T-cell (primary cell): ENCODE data around the gene DPP10. TPM values are rescaled to one million over a fixed set of nuclear protein-coding genes. Genes with fewer than 3 reads are reported as not detected.

ENCODE experiments used
- ATAC-seq, 4 experiments: fragments of 200-7000 bp in 3 of 4; fragments of 150-1000 bp in 1 of 4; cut with Tn5 transposase; replicated peaks in 1 of 4; 1 replicate in 3 of 4; 2 replicates in 1 of 4; pipeline ENCODE4 v1.10.0; 2021; ENCODE audit warnings: moderate library complexity in 3 of 4, mild to moderate bottlenecking in 2 of 4, moderate number of reproducible peaks in 1 of 4
- CTCF ChIA-PET, 2 donors: fragments of 300-600 bp; sonication (Branson Sonifier 250); formaldehyde crosslinking; loops; one replicate each; lab custom pipeline; 2022; ENCODE audit warnings: antibody characterized with exemption in 2 of 2; lab: Charles Lee
- POLR2A ChIA-PET, 2 donors: fragments of 300-600 bp; sonication (Branson Sonifier 250); formaldehyde crosslinking; loops; one replicate each; lab custom pipeline; 2022; ENCODE audit warnings: antibody characterized with exemption in 2 of 2; lab: Charles Lee
- DNase-seq, 35 experiments: peaks; one replicate each; pipeline versions ENCODE4 v3.0.0 to v3.0.0-alpha.2; 2013 to 2023
- H3K27ac ChIP-seq: one replicate; pipeline ENCODE4 v1.5.1; 2013; ENCODE audit warnings: low read length
- H3K27me3 ChIP-seq, 2 experiments: replicated peaks in 1 of 2; 1 replicate in 1 of 2; 2 replicates in 1 of 2; pipeline versions ENCODE4 v1.6.1 to v1.7.0; 2013; ENCODE audit warnings: low read length in 1 of 2, mixed read lengths in 1 of 2; ENCODE audit not compliant: control insufficient read depth in 2 of 2, insufficient read depth in 2 of 2; ENCODE audit errors: extremely low read depth in 1 of 2
- H3K36me3 ChIP-seq, 2 donors: 1 replicate in 1 of 2; 2 replicates in 1 of 2; pipeline versions ENCODE4 v1.6.1 to v1.7.0; 2013; ENCODE audit warnings: low read length in 1 of 2; ENCODE audit not compliant: control insufficient read depth in 2 of 2, insufficient read depth in 1 of 2; ENCODE audit errors: extremely low read depth in 1 of 2
- H3K4me1 ChIP-seq, 2 experiments: 1 replicate in 1 of 2; 2 replicates in 1 of 2; pipeline versions ENCODE4 v1.6.1 to v1.7.0; 2013; ENCODE audit warnings: low read length in 2 of 2, mixed read lengths in 1 of 2; ENCODE audit not compliant: insufficient read depth in 2 of 2, control insufficient read depth in 1 of 2; ENCODE audit errors: extremely low read depth in 1 of 2
- H3K4me3 ChIP-seq, 2 donors: 1 replicate in 1 of 2; 2 replicates in 1 of 2; pipeline versions ENCODE4 v1.5.1 to v1.7.0; 2013; ENCODE audit warnings: mild to moderate bottlenecking in 2 of 2, low read length in 1 of 2, moderate library complexity in 1 of 2; ENCODE audit not compliant: control insufficient read depth in 1 of 2; ENCODE audit errors: extremely low read depth in 1 of 2
- H3K9me3 ChIP-seq: 2 replicates; pipeline ENCODE4 v1.7.0; 2013
- H3K27ac Mint-ChIP-seq, 2 donors: one replicate each; pipeline ENCODE4 v1.8.0; 2020 to 2021; ENCODE audit warnings: mild to moderate bottlenecking in 2 of 2, mixed read lengths in 2 of 2
- H3K27me3 Mint-ChIP-seq, 2 donors: one replicate each; pipeline ENCODE4 v1.8.0; 2021 to 2022; ENCODE audit warnings: mixed read lengths in 2 of 2
- H3K36me3 Mint-ChIP-seq: one replicate; pipeline ENCODE4 v1.8.0; 2021; ENCODE audit warnings: mixed read lengths
- H3K4me1 Mint-ChIP-seq, 3 donors: one replicate each; pipeline ENCODE4 v1.8.0; 2020 to 2022; ENCODE audit warnings: mixed read lengths in 3 of 3, mild to moderate bottlenecking in 1 of 3
- H3K4me3 Mint-ChIP-seq, 3 donors: one replicate each; pipeline ENCODE4 v1.8.0; 2020 to 2022; ENCODE audit warnings: mild to moderate bottlenecking in 3 of 3, mixed read lengths in 3 of 3, moderate library complexity in 3 of 3
- H3K9me3 Mint-ChIP-seq, 3 donors: one replicate each; pipeline ENCODE4 v1.8.0; 2020 to 2022; ENCODE audit warnings: mixed read lengths in 3 of 3
- WGBS: methylation state at CpG from one replicate; pipeline ENCODE4 v1.1.5; 2013; ENCODE audit warnings: missing lambda C conversion rate; ENCODE audit not compliant: insufficient coverage; 5-methylcytosine and 5-hydroxymethylcytosine counted together
- total RNA-seq, 35 experiments: library from RNA in 6 of 35; stranded (reverse) in 6 of 35; fragments of 120-200 nt in 1 of 35; gene quantifications; one replicate each; pipeline versions ENCODE4 v1.2.1 to v1.2.4 and lab custom pipeline; 2013 to 2026

Gene DPP10
- total RNA-seq, 5 donors from 2014 or later (not counting 1 experiment from before 2014, with no cell fraction given), result not detected

GRCh38 chr2:115867024-115867423, 1424.6 kb downstream of the DPP10 start:
- no peak overlapping the region for H3K27ac ChIP-seq
- H3K36me3 Mint-ChIP-seq, result no peaks in the 10 kb centered on the region
- H3K4me1 ChIP-seq, result no peaks in the 10 kb centered on the region
- ATAC-seq (no peak), DNase-seq (no peak)
- no peaks in the 10 kb centered on the region for H3K27me3 Mint-ChIP-seq
- ChIA-PET POLR2A (no interaction called here), CTCF (no interaction called here)
- H3K4me3 ChIP-seq, result no peak overlapping the region
- H3K36me3 ChIP-seq, result no peaks in the 10 kb centered on the region
- no peaks in the 10 kb centered on the region for H3K27me3 ChIP-seq
- H3K4me1 Mint-ChIP-seq, result no peaks in the 10 kb centered on the region
- H3K9me3 ChIP-seq, result peaks cover 4% of the 10 kb centered on the region
- no peak overlapping the region for H3K27ac Mint-ChIP-seq
- H3K4me3 Mint-ChIP-seq, result no peak overlapping the region
- peaks cover 8 to 13% (median 13%) of the 10 kb centered on the region in 3 donors for H3K9me3 Mint-ChIP-seq

- no peak overlapping the region for H3K27ac ChIP-seq
- H3K4me3 Mint-ChIP-seq, result no peak overlapping the region
- ChIA-PET POLR2A (no interaction called here), CTCF (no interaction called here)
- ATAC-seq (no peak), DNase-seq (no peak)
- no peak overlapping the region for H3K27ac Mint-ChIP-seq
- peaks cover 9 to 22% (median 15%) of the 10 kb centered on the region in 3 donors for H3K9me3 Mint-ChIP-seq
- no peaks in the 10 kb centered on the region for H3K4me1 ChIP-seq
- peaks cover 4% of the 10 kb centered on the region for H3K9me3 ChIP-seq
- 83% methylated on average over 2 of the region's 3 CpGs for WGBS
- no peak overlapping the region for H3K4me3 ChIP-seq
- H3K4me1 Mint-ChIP-seq, result no peaks in the 10 kb centered on the region
- H3K27me3 Mint-ChIP-seq, result no peaks in the 10 kb centered on the region
- no peaks in the 10 kb centered on the region for H3K36me3 ChIP-seq
- H3K27me3 ChIP-seq, result no peaks in the 10 kb centered on the region
- H3K36me3 Mint-ChIP-seq, result no peaks in the 10 kb centered on the region
Observed at GRCh38 chr2:115874427-115874826, 1432.0 kb downstream of the DPP10 start.

- Mint-ChIP-seq H3K9me3 (peaks cover 9 to 19% (median 16%) of the 10 kb centered on the region in 3 donors), H3K36me3 (no peaks in the 10 kb centered on the region), H3K27me3 (no peaks in the 10 kb centered on the region), H3K27ac (no peak overlapping the region), H3K4me1 (no peaks in the 10 kb centered on the region), H3K4me3 (no peak overlapping the region)
- Histone ChIP-seq H3K36me3 (no peaks in the 10 kb centered on the region), H3K9me3 (no peaks in the 10 kb centered on the region), H3K4me3 (no peak overlapping the region), H3K27me3 (no peaks in the 10 kb centered on the region), H3K27ac (no peak overlapping the region), H3K4me1 (no peaks in the 10 kb centered on the region)
- ChIA-PET CTCF (no interaction called here), POLR2A (no interaction called here)
- WGBS, result no CpG with 5 or more reads among the region's 1 CpG
- no peak for DNase-seq
- no peak for ATAC-seq
Observed at GRCh38 chr2:115880558-115880957, 1438.1 kb downstream of the DPP10 start.

GRCh38 chr2:115887209-115887776, 1444.9 kb downstream of the DPP10 start:
- Mint-ChIP-seq H3K27ac (no peak overlapping the region), H3K9me3 (peaks cover 18 to 28% (median 25%) of the 10 kb centered on the region in 3 donors), H3K4me1 (no peaks in the 10 kb centered on the region), H3K27me3 (no peaks in the 10 kb centered on the region), H3K4me3 (no peak overlapping the region), H3K36me3 (no peaks in the 10 kb centered on the region)
- Histone ChIP-seq H3K27ac (no peak overlapping the region), H3K36me3 (no peaks in the 10 kb centered on the region), H3K27me3 (no peaks in the 10 kb centered on the region), H3K9me3 (no peaks in the 10 kb centered on the region), H3K4me3 (no peak overlapping the region), H3K4me1 (no peaks in the 10 kb centered on the region)
- ChIA-PET CTCF (no interaction called here), POLR2A (no interaction called here)
- ATAC-seq (no peak), DNase-seq (no peak)
- no CpG with 5 or more reads among the region's 1 CpG for WGBS
